GM18526 (cell line): ENCODE results near the gene FATE1.

ENCODE experiments used
- POLR2A ChIP-seq: IDR thresholded peaks from 3 replicates; pipeline ENCODE4 v1.6.1; 2011; ENCODE audit not compliant: insufficient read length; ENCODE audit errors: extremely low read depth

Gene FATE1

DNA sequence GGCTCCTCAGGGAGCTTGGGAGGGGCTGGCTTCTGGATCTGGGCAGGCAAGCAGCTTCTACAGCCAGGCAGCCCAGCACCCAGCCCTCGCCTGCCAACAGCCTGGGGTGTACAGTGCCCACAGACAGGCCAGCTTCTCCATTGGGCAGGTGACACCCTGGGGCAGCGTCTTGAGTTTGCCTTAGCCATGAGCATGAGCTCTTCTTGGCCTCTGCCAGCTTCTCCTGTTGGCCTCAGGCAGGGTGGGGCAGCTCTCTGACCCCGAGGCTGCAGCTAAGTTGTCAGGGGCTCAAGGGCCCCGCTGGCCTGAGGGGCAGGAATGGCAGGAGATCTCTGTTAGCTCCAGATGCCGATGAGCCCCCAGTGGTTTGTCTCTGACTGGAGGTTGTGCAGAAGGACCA lies 10.9 kb downstream of the FATE1 start:
- TF ChIP-seq POLR2A, result no peak

- no peak for TF ChIP-seq POLR2A
Observed at GRCh38 chrX:151727346-151727745, 11.5 kb downstream of the FATE1 start.

DNA sequence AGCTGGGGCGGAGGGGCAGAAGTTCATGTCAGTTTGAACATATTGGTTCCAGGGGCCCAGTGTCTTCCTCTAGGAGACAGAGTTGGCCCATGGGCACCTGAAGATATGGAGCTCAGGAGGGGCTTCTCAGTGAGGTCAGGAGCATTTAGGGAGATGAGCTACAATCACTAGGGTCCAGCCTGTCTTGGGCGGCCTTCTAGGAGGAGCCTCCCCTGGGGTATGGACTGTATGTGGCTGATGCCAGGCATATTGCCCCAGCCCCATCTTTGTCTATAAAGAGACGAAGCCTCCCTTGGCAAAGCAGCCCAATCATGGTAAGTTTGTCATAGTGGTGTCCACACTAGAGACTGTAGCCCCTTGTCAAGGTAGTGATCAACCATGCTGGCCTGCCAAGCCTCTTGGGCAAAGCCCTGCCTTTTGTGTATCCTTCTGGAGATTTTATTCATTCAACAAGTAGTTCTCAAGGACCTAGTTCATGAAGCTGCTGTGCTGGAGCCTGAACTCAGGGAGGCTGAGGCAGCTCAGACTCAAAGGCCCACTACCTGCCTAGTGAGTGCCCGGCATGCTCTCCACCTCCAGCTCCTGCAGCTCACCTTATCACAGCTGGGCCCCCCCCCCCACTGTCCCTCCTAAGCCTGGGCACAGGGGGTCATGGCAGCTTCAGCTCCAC lies 13.4 kb downstream of the FATE1 start:
- no peak for TF ChIP-seq POLR2A

- TF ChIP-seq POLR2A, result no peak
Observed at GRCh38 chrX:151734446-151734845, 18.6 kb downstream of the FATE1 start, which contains the start of gene CNGA2. Gene CNGA2 (plus strand): TSS chrX:151734746. CDS start chrX:151738484, 3,738 bp downstream.

DNA sequence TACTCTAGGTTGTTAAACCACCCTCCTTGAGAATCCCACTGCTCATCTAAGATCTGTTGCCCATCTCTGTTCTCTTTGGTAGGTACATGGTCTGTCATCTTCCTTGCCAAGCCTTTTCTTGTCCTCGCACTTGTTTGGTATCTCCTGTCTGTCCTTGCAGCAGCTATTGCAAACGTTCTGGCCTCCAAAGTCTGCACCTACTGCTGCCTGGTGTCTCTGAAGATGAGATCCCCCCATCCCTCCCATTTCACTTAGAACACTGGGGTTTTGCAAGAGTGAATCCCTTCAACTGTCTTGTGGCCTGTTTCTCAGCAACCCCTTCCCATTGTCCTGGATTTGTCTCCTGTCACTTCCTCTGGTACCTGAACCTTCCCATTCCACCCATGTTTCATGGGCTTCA lies 19.4 kb downstream of the FATE1 start:
- no peak for TF ChIP-seq POLR2A

DNA sequence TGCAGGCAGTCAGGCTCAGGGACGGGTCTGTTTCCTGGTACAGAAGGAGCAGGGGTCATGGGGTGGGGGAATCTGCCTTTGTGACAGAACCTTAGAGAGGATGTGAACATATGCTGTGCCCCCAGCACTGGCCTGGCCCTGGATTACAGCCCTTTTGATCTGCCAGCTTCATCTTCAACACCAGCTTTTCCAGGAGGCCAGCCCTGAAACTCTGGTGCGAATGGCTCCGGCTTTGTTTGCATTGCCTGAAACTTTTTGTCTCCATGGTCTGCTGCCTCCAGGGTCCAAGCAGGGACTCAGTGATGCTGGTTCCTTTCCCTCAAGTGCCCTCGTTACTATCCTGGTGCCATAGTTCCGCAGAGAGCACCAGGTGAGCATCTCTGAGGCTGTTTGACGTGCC lies 20.9 kb downstream of the FATE1 start:
- TF ChIP-seq POLR2A, result no peak

DNA sequence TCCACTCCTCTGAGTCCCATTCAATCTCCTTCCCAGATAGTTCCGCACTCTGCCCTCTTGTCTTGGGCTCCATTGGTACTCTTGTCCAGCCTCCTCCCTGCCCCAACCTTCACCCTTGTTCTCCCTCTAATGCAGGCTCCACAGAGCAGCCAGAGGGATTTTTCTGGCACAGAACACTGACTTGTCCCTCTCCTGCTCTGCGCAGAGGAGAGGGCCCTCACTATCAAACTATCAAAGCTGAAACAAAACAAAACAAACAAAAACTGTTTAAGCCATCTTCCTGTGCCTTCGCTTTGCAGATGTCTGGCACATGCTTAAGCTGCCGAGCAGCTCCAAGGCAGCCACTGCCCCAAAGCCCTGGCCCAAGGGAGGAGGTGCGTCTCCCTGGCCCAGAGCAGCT lies 21.7 kb downstream of the FATE1 start:
- no peak for TF ChIP-seq POLR2A

- no peak for TF ChIP-seq POLR2A
Observed at GRCh38 chrX:151738751-151739150, 22.9 kb downstream of the FATE1 start.

DNA sequence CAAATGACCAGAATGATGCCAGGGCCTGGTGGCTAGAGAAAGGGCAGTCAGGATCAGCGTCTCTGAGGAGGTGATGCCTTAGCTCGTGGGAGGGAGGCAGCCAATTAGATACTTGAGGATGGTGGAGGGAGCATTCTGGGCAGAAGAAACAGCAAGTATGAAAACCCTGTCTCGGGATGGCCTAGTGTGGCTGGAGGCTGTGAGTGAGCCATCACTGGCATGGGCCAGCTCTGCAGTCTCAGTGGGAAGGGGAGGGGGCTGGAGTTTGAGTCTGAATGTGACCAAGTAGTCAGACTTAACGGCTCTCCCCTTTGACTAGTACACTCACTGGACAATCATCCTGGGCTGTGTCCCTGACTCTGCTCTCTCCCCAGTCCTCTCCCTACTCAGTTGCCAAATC lies 25.8 kb downstream of the FATE1 start:
- TF ChIP-seq POLR2A, result no peak

DNA sequence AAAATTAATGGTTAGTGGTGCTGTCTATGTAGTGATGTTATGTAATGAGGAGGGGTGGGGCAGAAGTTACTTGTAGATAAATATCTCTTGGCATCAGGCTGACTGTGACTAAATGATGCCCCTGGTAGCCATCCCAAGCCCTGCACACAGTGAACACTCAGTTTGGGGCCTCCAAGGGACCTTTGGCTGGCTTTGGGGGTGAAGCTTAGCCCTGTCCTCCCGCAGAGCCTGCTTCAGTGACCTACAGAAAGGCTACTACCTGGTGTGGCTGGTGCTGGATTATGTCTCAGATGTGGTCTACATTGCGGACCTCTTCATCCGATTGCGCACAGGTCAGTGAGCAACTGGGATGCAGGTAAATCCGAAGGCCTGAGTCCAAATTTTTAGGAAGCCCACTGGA lies 26.5 kb downstream of the FATE1 start:
- TF ChIP-seq POLR2A, result no peak

DNA sequence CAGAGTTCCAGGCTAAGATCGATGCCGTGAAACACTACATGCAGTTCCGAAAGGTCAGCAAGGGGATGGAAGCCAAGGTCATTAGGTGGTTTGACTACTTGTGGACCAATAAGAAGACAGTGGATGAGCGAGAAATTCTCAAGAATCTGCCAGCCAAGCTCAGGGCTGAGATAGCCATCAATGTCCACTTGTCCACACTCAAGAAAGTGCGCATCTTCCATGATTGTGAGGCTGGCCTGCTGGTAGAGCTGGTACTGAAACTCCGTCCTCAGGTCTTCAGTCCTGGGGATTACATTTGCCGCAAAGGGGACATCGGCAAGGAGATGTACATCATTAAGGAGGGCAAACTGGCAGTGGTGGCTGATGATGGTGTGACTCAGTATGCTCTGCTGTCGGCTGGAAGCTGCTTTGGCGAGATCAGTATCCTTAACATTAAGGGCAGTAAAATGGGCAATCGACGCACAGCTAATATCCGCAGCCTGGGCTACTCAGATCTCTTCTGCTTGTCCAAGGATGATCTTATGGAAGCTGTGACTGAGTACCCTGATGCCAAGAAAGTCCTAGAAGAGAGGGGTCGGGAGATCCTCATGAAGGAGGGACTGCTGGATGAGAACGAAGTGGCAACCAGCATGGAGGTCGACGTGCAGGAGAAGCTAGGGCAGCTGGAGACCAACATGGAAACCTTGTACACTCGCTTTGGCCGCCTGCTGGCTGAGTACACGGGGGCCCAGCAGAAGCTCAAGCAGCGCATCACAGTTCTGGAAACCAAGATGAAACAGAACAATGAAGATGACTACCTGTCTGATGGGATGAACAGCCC lies 28.0 kb downstream of the FATE1 start:
- TF ChIP-seq POLR2A, result no peak

- TF ChIP-seq POLR2A, result no peak
Observed at GRCh38 chrX:151745651-151746050, 29.8 kb downstream of the FATE1 start.

DNA sequence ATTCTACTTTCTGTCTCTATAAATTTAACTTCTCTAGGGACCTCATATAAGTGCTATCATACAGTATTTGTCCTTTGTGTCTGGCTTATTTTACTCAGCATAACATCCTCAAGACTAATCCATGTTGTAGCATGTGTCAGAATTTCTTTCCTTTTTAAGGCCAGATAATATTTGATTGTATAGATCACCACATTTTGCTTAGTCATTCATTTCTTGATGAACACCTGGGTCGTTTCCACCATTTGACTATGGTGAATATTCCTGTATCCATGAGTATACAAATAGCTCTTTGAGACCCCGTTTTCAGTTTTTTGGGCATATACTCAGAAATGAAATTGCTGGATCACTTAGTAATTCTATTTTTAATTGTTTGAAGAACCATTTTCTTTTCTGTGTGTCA lies 30.7 kb downstream of the FATE1 start:
- TF ChIP-seq POLR2A, result no peak

- TF ChIP-seq POLR2A, result no peak
Observed at GRCh38 chrX:151750511-151750910, 34.7 kb downstream of the FATE1 start.

DNA sequence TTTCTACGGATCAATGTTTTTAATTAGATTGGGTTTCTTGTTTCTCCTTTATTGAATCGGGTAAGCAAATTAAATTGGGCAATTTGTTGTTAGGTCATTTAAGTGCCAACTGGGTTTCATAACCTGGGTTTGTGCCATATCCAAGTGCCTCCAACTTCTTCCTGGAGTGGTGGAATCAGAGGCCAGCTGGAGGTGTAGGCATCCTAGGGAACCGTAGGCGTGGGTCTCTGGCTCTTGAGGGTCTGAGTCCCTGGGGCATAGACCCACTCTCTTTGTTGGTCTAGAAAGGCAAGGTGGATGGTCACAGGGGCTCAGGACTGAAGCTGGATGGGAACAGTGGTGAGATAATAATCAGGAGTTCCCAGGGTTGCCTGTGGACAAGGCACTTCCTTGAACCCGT lies 37.0 kb downstream of the FATE1 start:
- TF ChIP-seq POLR2A, result no peak

DNA sequence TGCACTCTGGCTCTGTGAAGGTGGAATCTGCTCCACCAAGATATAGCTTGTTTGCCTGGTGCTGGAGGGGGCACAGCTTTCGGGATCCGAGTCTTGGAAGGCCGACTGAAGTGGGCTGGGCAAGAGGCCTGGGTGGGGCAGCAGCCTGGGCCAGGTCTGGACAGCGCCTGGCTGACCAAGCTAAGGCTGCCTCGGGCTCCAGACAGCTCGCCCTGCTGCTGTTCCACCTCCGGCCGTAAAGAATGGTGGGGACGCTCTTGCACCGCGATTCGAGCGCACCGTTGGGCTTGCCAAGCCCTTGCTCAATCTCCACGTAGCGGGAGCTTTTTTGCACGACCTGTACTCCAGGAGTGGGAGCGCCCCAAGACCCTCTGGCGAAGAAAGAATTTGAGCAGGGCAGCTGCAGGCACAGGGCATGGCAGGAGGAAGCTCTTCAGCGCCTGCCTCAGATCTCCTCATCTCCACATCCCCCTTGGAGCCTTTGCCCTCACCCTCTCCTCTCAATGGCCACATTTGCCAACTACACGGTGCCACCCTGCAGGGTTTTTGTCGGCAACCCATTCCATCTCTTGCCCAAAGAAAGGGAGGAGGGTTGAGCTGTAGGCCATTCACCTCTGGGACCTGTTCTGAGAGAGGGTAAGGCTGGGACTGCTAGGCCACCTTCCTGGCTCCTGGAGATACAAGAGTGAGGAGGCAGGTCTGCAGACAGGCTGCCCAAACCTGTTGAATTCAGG lies 37.6 kb downstream of the FATE1 start:
- TF ChIP-seq POLR2A, result no peak
